Activated T-helper 1 cell treated with Interleukin-2 at 50 U/mL for 16 hours (primary cell): Measurements from ENCODE around the gene TRIM74.
"Not testable (repeated sequence)": the region's sequence is repeated elsewhere in the genome, so short reads cannot be mapped to it uniquely, and the experiment has no call there.

ENCODE experiments used
- DNase-seq: peaks from one replicate; pipeline ENCODE4 v3.0.0-alpha.2; 2020; ENCODE audit warnings: low read depth

Gene TRIM74

GRCh38 chr7:72968980-72969516 is at the start of gene TRIM74:
TSS of gene TRIM74 (minus strand) at chr7:72969466. CDS start at chr7:72966157, 3,309 bp downstream.
- DNase-seq: not testable (repeated sequence)

- not testable (repeated sequence) for DNase-seq
These were observed 37.2 kb upstream of the TRIM74 start for GRCh38 chr7:73006491-73006890.

- peak; percentile 76 for DNase-seq
These were observed 36.6 kb upstream of the TRIM74 start for GRCh38 chr7:73005693-73006447.

- DNase-seq: peak; percentile 60
These were observed 36.1 kb upstream of the TRIM74 start for GRCh38 chr7:73005356-73005692.

GRCh38 chr7:72997887-72998468 is 28.7 kb upstream of the TRIM74 start:
- DNase-seq: not testable (repeated sequence)

- not testable (repeated sequence) for DNase-seq
These were observed 28.2 kb upstream of the TRIM74 start for GRCh38 chr7:72997447-72997846.

GRCh38 chr7:72995484-72995883 is 26.2 kb upstream of the TRIM74 start:
- DNase-seq: not testable (repeated sequence)

GRCh38 chr7:72990146-72990913 is 21.1 kb upstream of the TRIM74 start:
- DNase-seq: not testable (repeated sequence)

- DNase-seq: not testable (repeated sequence)
These were observed 12.8 kb upstream of the TRIM74 start for GRCh38 chr7:72982084-72982483.

GRCh38 chr7:72980382-72980781 is 11.1 kb upstream of the TRIM74 start:
- DNase-seq: not testable (repeated sequence)

- not testable (repeated sequence) for DNase-seq
These were observed 7.2 kb upstream of the TRIM74 start for GRCh38 chr7:72976434-72976833.

GRCh38 chr7:72975656-72976286 is 6.5 kb upstream of the TRIM74 start:
- DNase-seq: not testable (repeated sequence)

- DNase-seq: not testable (repeated sequence)
These were observed 5.5 kb upstream of the TRIM74 start for GRCh38 chr7:72974781-72975180.

- not testable (repeated sequence) for DNase-seq
These were observed 2.2 kb upstream of the TRIM74 start for GRCh38 chr7:72971505-72971904.

- DNase-seq: not testable (repeated sequence)
These were observed 422 bp upstream of the TRIM74 start for GRCh38 chr7:72969688-72970087.

GRCh38 chr7:72966892-72967291 is 2.4 kb downstream of the TRIM74 start:
- not testable (repeated sequence) for DNase-seq

- DNase-seq: not testable (repeated sequence)
These were observed 3.9 kb downstream of the TRIM74 start for GRCh38 chr7:72965186-72965975.

- not testable (repeated sequence) for DNase-seq
These were observed 6.2 kb downstream of the TRIM74 start for GRCh38 chr7:72963056-72963455.

- not testable (repeated sequence) for DNase-seq
These were observed 8.0 kb downstream of the TRIM74 start for GRCh38 chr7:72961346-72961650.

- not testable (repeated sequence) for DNase-seq
These were observed 8.5 kb downstream of the TRIM74 start for GRCh38 chr7:72960626-72961345.

- not testable (repeated sequence) for DNase-seq
These were observed 9.2 kb downstream of the TRIM74 start for GRCh38 chr7:72960029-72960428.
